ENCODE data around the gene BTBD9. TPM values are rescaled to one million over a fixed set of nuclear protein-coding genes. Genes with fewer than 3 reads are reported as not detected.

Gene BTBD9
- total and polyA plus RNA-seq, 9 of the 15 experiments (the other 6 are each of a cell fraction or from before 2014, with no cell fraction given): 0.08 to 1.6 (median 0.58) TPM

- no TSS peak for BruUV-seq (replicated peaks)
- POLR2A ChIA-PET: no interaction called here
- no peaks in the 10 kb centered on the region for H3K79me2 ChIP-seq (ENCODE audit: control insufficient read depth, insufficient read depth, low read length)
- H3K9ac ChIP-seq (ENCODE audit: insufficient read depth in 1 of 2, low read depth in 2 of 2, low read length in 2 of 2): no peak overlapping the region
- no peaks in the 10 kb centered on the region for H3K9me3 ChIP-seq (replicated peaks; ENCODE audit: control insufficient read depth, insufficient read depth, low read depth, low read length)
- no peaks in the 10 kb centered on the region for H3K36me3 ChIP-seq (ENCODE audit: control insufficient read depth, insufficient read depth, low read length)
- no peak overlapping the region for H3K4me2 ChIP-seq (ENCODE audit: insufficient read depth, low read length)
- H3K4me3 ChIP-seq: no peak overlapping the region
- peaks cover 6% of the 10 kb centered on the region; the same call in 1 of the 2 replicates for H4K20me1 ChIP-seq (replicated peaks; ENCODE audit: control insufficient read depth, insufficient read depth, low read length)
- ATAC-seq (no peak), DNase-seq (ENCODE audit: extremely low read depth in 1 of 4, low spot score in 3 of 4) (no peak), FAIRE-seq (peak; percentile 29)
- CTCF ChIA-PET (ENCODE audit: low intra/inter-chr PET ratio): no interaction called here
- H3K27ac ChIP-seq (ENCODE audit: extremely low read depth, low read depth, low read length): no peak overlapping the region
- peaks cover 0 to 7% of the 10 kb centered on the region in 2 experiments; a peak in 1 of 5 replicates for H3K27me3 ChIP-seq (ENCODE audit: control insufficient read depth in 2 of 2, insufficient read depth in 2 of 2, low read length in 2 of 2)
- in situ Hi-C loops (cut with MboI): no loop called here
- no peak for TF ChIP-seq SMAD1 (IDR thresholded peaks at IDR 0.05; ENCODE audit: low read depth, low read length, partially characterized antibody)
- no peak for TF ChIP-seq CHCHD3 (CRISPR knock-in tag; IDR thresholded peaks at IDR 0.05)
- TF ChIP-seq, protein P1, sequence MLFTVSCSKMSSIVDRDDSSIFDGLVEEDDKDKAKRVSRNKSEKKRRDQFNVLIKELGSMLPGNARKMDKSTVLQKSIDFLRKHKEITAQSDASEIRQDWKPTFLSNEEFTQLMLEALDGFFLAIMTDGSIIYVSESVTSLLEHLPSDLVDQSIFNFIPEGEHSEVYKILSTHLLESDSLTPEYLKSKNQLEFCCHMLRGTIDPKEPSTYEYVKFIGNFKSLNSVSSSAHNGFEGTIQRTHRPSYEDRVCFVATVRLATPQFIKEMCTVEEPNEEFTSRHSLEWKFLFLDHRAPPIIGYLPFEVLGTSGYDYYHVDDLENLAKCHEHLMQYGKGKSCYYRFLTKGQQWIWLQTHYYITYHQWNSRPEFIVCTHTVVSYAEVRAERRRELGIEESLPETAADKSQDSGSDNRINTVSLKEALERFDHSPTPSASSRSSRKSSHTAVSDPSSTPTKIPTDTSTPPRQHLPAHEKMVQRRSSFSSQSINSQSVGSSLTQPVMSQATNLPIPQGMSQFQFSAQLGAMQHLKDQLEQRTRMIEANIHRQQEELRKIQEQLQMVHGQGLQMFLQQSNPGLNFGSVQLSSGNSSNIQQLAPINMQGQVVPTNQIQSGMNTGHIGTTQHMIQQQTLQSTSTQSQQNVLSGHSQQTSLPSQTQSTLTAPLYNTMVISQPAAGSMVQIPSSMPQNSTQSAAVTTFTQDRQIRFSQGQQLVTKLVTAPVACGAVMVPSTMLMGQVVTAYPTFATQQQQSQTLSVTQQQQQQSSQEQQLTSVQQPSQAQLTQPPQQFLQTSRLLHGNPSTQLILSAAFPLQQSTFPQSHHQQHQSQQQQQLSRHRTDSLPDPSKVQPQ (CRISPR knock-in tag; IDR thresholded peaks at IDR 0.05; ENCODE audit: borderline replicate concordance): no peak
- no peak for TF ChIP-seq CHD2 (IDR thresholded peaks at IDR 0.05; ENCODE audit: low read depth, low read length)
- no peak for TF ChIP-seq ZKSCAN1 (IDR thresholded peaks at IDR 0.05; ENCODE audit: low read depth, low read length)
- no peak overlapping the region for H2AFZ ChIP-seq (ENCODE audit: low read depth, low read length)
- peaks cover 0 to 11% of the 10 kb centered on the region in 2 experiments; a peak in 1 of 5 replicates for H3K4me1 ChIP-seq (replicated peaks in 1 of 2; ENCODE audit: control insufficient read depth in 2 of 2, insufficient read depth in 2 of 2, low read length in 2 of 2)
- no peaks in the 10 kb centered on the region for H3K9me1 ChIP-seq (ENCODE audit: control insufficient read depth, insufficient read depth, low read length)
- WGBS (ENCODE audit: insufficient coverage, low coverage, missing lambda C conversion rate): 50% methylated on average over 8 of the region's 8 CpGs
- intact Hi-C loops (cut with micrococcal nuclease): no loop called here
These were observed 480.1 kb downstream of the BTBD9 start for GRCh38 chr6:38159596-38159995.
